Loucy (cell line): Measurements from ENCODE around the gene NR2C1.

Experiments
- H2AFZ ChIP-seq: fragments of 200-600 bp; sonication (generic); 2 replicates; pipeline ENCODE4 v1.6.0; 2016; ENCODE audit warnings: antibody characterized with exemption, mild to moderate bottlenecking, low read length, moderate library complexity
- H3F3A ChIP-seq: fragments of 200-600 bp; 2 replicates; pipeline ENCODE4 v1.6.0; 2016; ENCODE audit warnings: antibody characterized with exemption, low read depth, mild to moderate bottlenecking
- H3K27me3 ChIP-seq: fragments of 200-600 bp; sonication (generic); 2 replicates; pipeline ENCODE4 v1.6.1; 2014; ENCODE audit warnings: low read length, mild to moderate bottlenecking; ENCODE audit not compliant: insufficient read depth, poor library complexity, severe bottlenecking
- H3K36me3 ChIP-seq: fragments of 200-600 bp; sonication (generic); 2 replicates; pipeline ENCODE4 v1.6.1; 2016; ENCODE audit warnings: low read length; ENCODE audit not compliant: insufficient read depth
- H3K4me1 ChIP-seq: fragments of 200-600 bp; sonication (generic); 2 replicates; pipeline ENCODE4 v1.5.1; 2014; ENCODE audit warnings: low read length, mild to moderate bottlenecking; ENCODE audit not compliant: insufficient read depth, poor library complexity, severe bottlenecking
- H3K4me2 ChIP-seq: fragments of 200-600 bp; sonication (generic); 2 replicates; pipeline ENCODE4 v1.6.0; 2014; ENCODE audit warnings: antibody characterized with exemption, low read length, low read depth, mild to moderate bottlenecking; ENCODE audit not compliant: poor library complexity, severe bottlenecking
- H3K4me3 ChIP-seq: fragments of 200-600 bp; sonication (generic); 2 replicates; pipeline ENCODE4 v1.5.1; 2014; ENCODE audit warnings: low read length, mild to moderate bottlenecking, mixed read lengths; ENCODE audit not compliant: poor library complexity, severe bottlenecking
- H3K79me2 ChIP-seq: fragments of 200-600 bp; sonication (generic); 2 replicates; pipeline ENCODE4 v1.6.1; 2014; ENCODE audit warnings: low read length; ENCODE audit not compliant: insufficient read depth
- H3K9ac ChIP-seq: fragments of 200-600 bp; sonication (generic); 2 replicates; pipeline ENCODE4 v1.6.0; 2014; ENCODE audit warnings: mild to moderate bottlenecking, low read depth, low read length, moderate library complexity; ENCODE audit not compliant: poor library complexity, severe bottlenecking
- H3K9me2 ChIP-seq: fragments of 200-600 bp; sonication (generic); replicated peaks from 2 replicates; pipeline ENCODE4 v1.6.1; 2016; ENCODE audit warnings: low read depth, low read length, mixed read lengths
- H3K9me3 ChIP-seq: fragments of 200-600 bp; sonication (generic); 2 replicates; pipeline ENCODE4 v1.6.1; 2014; ENCODE audit warnings: mild to moderate bottlenecking, antibody characterized with exemption, low read length, low read depth; ENCODE audit not compliant: insufficient read depth
- H4K20me1 ChIP-seq: fragments of 200-600 bp; sonication (generic); 2 replicates; pipeline ENCODE4 v1.6.0; 2014; ENCODE audit warnings: antibody characterized with exemption, low read length, mild to moderate bottlenecking; ENCODE audit not compliant: insufficient read depth, poor library complexity, severe bottlenecking
- CTCF ChIP-seq: fragments of 200-600 bp; sonication (generic); conservative IDR thresholded peaks from 2 replicates; pipeline ENCODE4 v1.5.1; 2014; ENCODE audit warnings: mild to moderate bottlenecking, antibody characterized with exemption, low read length
- EZH2phosphoT487 ChIP-seq: fragments of 200-600 bp; IDR thresholded peaks from 2 replicates; pipeline ENCODE4 v1.6.1; 2018; ENCODE audit warnings: antibody characterized with exemption, mild to moderate bottlenecking, moderate library complexity, borderline replicate concordance

The NR2C1 gene

GRCh38 chr12:95054206-95054605, 19.2 kb downstream of the NR2C1 start:
- TF ChIP-seq CTCF (no peak), EZH2phosphoT487 (no peak)
- H3K4me2 ChIP-seq: no peak overlapping the region
- no peak overlapping the region for H3K9ac ChIP-seq
- H3K27me3 ChIP-seq: no peaks in the 10 kb centered on the region
- H3K9me3 ChIP-seq: no peaks in the 10 kb centered on the region
- peaks cover 57% of the 10 kb centered on the region for H3K36me3 ChIP-seq
- H3F3A ChIP-seq: no peaks in the 10 kb centered on the region
- no peak overlapping the region for H3K4me3 ChIP-seq
- no peaks in the 10 kb centered on the region for H3K79me2 ChIP-seq
- H2AFZ ChIP-seq: no peak overlapping the region
- H3K9me2 ChIP-seq: no peaks in the 10 kb centered on the region
- H4K20me1 ChIP-seq: peaks cover 3% of the 10 kb centered on the region
- H3K4me1 ChIP-seq: no peaks in the 10 kb centered on the region

- H3K4me3 ChIP-seq: no peak overlapping the region
- peaks cover 51% of the 10 kb centered on the region for H3K36me3 ChIP-seq
These were observed 22.2 kb downstream of the NR2C1 start for GRCh38 chr12:95051241-95051640.

GRCh38 chr12:95037906-95038305, 35.5 kb downstream of the NR2C1 start:
- Histone ChIP-seq H3K9ac (no peak overlapping the region), H3K9me3 (no peaks in the 10 kb centered on the region), H3K4me2 (no peak overlapping the region), H3K9me2 (no peaks in the 10 kb centered on the region), H2AFZ (no peak overlapping the region), H3K27me3 (no peaks in the 10 kb centered on the region), H3K79me2 (no peaks in the 10 kb centered on the region), H3F3A (no peaks in the 10 kb centered on the region), H4K20me1 (no peaks in the 10 kb centered on the region), H3K36me3 (peaks cover 49% of the 10 kb centered on the region; the same call in 1 of the 2 replicates), H3K4me3 (no peak overlapping the region), H3K4me1 (peaks cover 9% of the 10 kb centered on the region)
- TF ChIP-seq EZH2phosphoT487: no peak

More at GRCh38 chr12:95051241-95051640, 22.2 kb downstream of the NR2C1 start:
- H3K4me1 ChIP-seq: no peaks in the 10 kb centered on the region
- H3K9ac ChIP-seq: no peak overlapping the region
- no peaks in the 10 kb centered on the region for H3K79me2 ChIP-seq
- H3K27me3 ChIP-seq: no peaks in the 10 kb centered on the region
- no peak overlapping the region for H3K4me2 ChIP-seq
- peaks cover 3% of the 10 kb centered on the region for H4K20me1 ChIP-seq
- no peaks in the 10 kb centered on the region for H3K9me3 ChIP-seq
- H2AFZ ChIP-seq: no peak overlapping the region
- H3K9me2 ChIP-seq: no peaks in the 10 kb centered on the region
- TF ChIP-seq CTCF: no peak
- TF ChIP-seq EZH2phosphoT487: no peak
- H3F3A ChIP-seq: no peaks in the 10 kb centered on the region

GRCh38 chr12:95034750-95035149, 38.7 kb downstream of the NR2C1 start:
- peaks cover 56% of the 10 kb centered on the region; the same call in 1 of the 2 replicates for H3K36me3 ChIP-seq
- H3K4me2 ChIP-seq: no peak overlapping the region
- no peaks in the 10 kb centered on the region for H3K9me2 ChIP-seq
- H3K79me2 ChIP-seq: no peaks in the 10 kb centered on the region
- no peak for TF ChIP-seq EZH2phosphoT487
- no peak for TF ChIP-seq CTCF
- H4K20me1 ChIP-seq: no peaks in the 10 kb centered on the region
- no peak overlapping the region for H3K9ac ChIP-seq
- no peak overlapping the region for H3K4me3 ChIP-seq
- H3F3A ChIP-seq: no peaks in the 10 kb centered on the region
- no peaks in the 10 kb centered on the region for H3K4me1 ChIP-seq
- no peaks in the 10 kb centered on the region for H3K9me3 ChIP-seq
- no peaks in the 10 kb centered on the region for H3K27me3 ChIP-seq
- no peak overlapping the region for H2AFZ ChIP-seq
